K562 (cell line): ENCODE results near the gene SIGLEC14. TPM values are rescaled to one million over a fixed set of nuclear protein-coding genes. Genes with fewer than 3 reads are reported as not detected.
A peak's percentile ranks its signal among the peaks of the same experiment; 100 is the strongest.

Source experiments
- AFF4 ChIP-seq: sonication (generic); formaldehyde crosslinking; IDR thresholded peaks from 2 replicates; pipeline ENCODE4 v1.8.0; 2023; ENCODE audit warnings: mild to moderate bottlenecking, missing genetic modification reagents
- CHD2 ChIP-seq: IDR thresholded peaks from 2 replicates; pipeline ENCODE4 v1.6.1; 2011; ENCODE audit warnings: low read depth, low read length
- CHD7 ChIP-seq: fragments of 200-600 bp; sonication (generic); IDR thresholded peaks from one replicate; pipeline ENCODE4 v1.6.1; 2012; ENCODE audit warnings: mild to moderate bottlenecking, low read depth, low read length, inconsistent platforms
- FOXA3 ChIP-seq, 2 experiments: fragments of 450-650 bp in 1 of 2; sonication (generic) in 1 of 2; formaldehyde crosslinking; IDR thresholded peaks in 1 of 2; conservative IDR thresholded peaks in 1 of 2; 2 replicates each; pipeline versions ENCODE4 v1.4.0 to v1.8.0; 2020 to 2022; ENCODE audit warnings: mild to moderate bottlenecking in 2 of 2, missing genetic modification reagents in 1 of 2
- PKNOX1 ChIP-seq: fragments of 450-650 bp; IDR thresholded peaks from 2 replicates; pipeline ENCODE4 v1.6.1; 2016
- ZNF398 ChIP-seq: fragments of 250-450 bp; sonication (Bioruptor Pico); IDR thresholded peaks from 2 replicates; pipeline ENCODE4 v1.8.0; 2021; ENCODE audit warnings: moderate library complexity, mild to moderate bottlenecking, inconsistent platforms
- polyA plus RNA-seq, 8 experiments: library from polyadenylated mRNA; depleted of rRNA in 4 of 8; stranded (reverse) in 5 of 8; unstranded in 3 of 8; fragments of >200 nt; fragmentation: Nextera tagmentation in 2 of 8; fragmentation: Illumina TruSeq in 1 of 8; extraction: Ambion mirVana in 2 of 8; extraction: Trizol in 1 of 8; gene quantifications; 2 replicates each; pipeline versions ENCODE4 v1.2.1 to v1.2.3, GENCODE V29; 2011 to 2014; ENCODE audit warnings: inconsistent platforms in 1 of 8, missing spikeins in 1 of 8
- total RNA-seq, 7 experiments: library from RNA; depleted of rRNA in 6 of 7; stranded (reverse); fragments of >200 nt in 6 of 7; fragmentation: Illumina TruSeq in 2 of 7; extraction: Trizol in 2 of 7; gene quantifications; 2 replicates each; pipeline versions ENCODE4 v1.2.1 to v1.2.3, GENCODE V29; 2011 to 2021; ENCODE audit warnings: low replicate concordance in 1 of 7

SIGLEC14 gene
- total and polyA plus RNA-seq, 9 of the 15 experiments (the other 6 are each of a cell fraction or from before 2014, with no cell fraction given), result not detected

- TF ChIP-seq AFF4 (CRISPR knock-in tag), result no peak
- TF ChIP-seq CHD2, result no peak
- TF ChIP-seq ZNF398 (CRISPR knock-in tag), result no peak
- TF ChIP-seq CHD7, result no peak
- peak; percentile 48 for TF ChIP-seq PKNOX1
- no peak for TF ChIP-seq FOXA3 (CRISPR knock-in tag; conservative IDR thresholded peaks at IDR 0.05 in 1 of 2, IDR thresholded peaks at IDR 0.05 in 1 of 2)
These were observed 44.5 kb upstream of the SIGLEC14 start (continued) for GRCh38 chr19:51691074-51691583.
